Activated T-cell treated with anti-CD3 and anti-CD28 coated beads, Interleukin-2, amount 50 U/mL, for 4 hours (primary cell): Measurements from ENCODE around the gene RIBC2. TPM values are rescaled to one million over a fixed set of nuclear protein-coding genes. Genes with fewer than 3 reads are reported as not detected.
"Not testable (repeated sequence)": the region's sequence is repeated elsewhere in the genome, so short reads cannot be mapped to it uniquely, and the experiment has no call there.

Experiments
- ATAC-seq, 2 donors: fragments of 200-7000 bp; cut with Tn5 transposase; one replicate each; pipeline ENCODE4 v1.10.0; 2021
- DNase-seq: peaks from one replicate; pipeline ENCODE4 v3.0.0-alpha.2; 2020
- H3K27me3 Mint-ChIP-seq: one replicate; pipeline ENCODE4 v1.8.0; 2021; ENCODE audit warnings: low read depth, mixed read lengths
- H3K36me3 Mint-ChIP-seq: one replicate; pipeline ENCODE4 v1.8.0; 2022; ENCODE audit warnings: mixed read lengths; ENCODE audit not compliant: insufficient read depth
- H3K4me1 Mint-ChIP-seq: one replicate; pipeline ENCODE4 v1.8.0; 2021; ENCODE audit warnings: low read depth, mixed read lengths
- H3K4me3 Mint-ChIP-seq: one replicate; pipeline ENCODE4 v1.8.0; 2021; ENCODE audit warnings: mild to moderate bottlenecking, moderate library complexity, mixed read lengths
- H3K9me3 Mint-ChIP-seq: one replicate; pipeline ENCODE4 v1.8.0; 2021; ENCODE audit warnings: mixed read lengths
- total RNA-seq, 3 donors: library from RNA; stranded (reverse); gene quantifications; one replicate each; pipeline ENCODE4 v1.2.1, GENCODE V29; 2021

The RIBC2 gene
- total RNA-seq, 3 donors from 2014 or later, result 1.3 to 3.7 (median 2.5) TPM

- Mint-ChIP-seq H3K36me3 (no peaks in the 10 kb centered on the region), H3K9me3 (peaks cover 3% of the 10 kb centered on the region), H3K27me3 (no peaks in the 10 kb centered on the region), H3K4me3 (no peak overlapping the region), H3K4me1 (peaks cover under 1% of the 10 kb centered on the region)
- no peak for DNase-seq
- ATAC-seq, result no peak
Measured at GRCh38 chr22:45429981-45430775, 16.7 kb downstream of the RIBC2 start.

GRCh38 chr22:45430871-45431270 lies 17.4 kb downstream of the RIBC2 start:
- no peaks in the 10 kb centered on the region for H3K27me3 Mint-ChIP-seq
- peaks cover 7% of the 10 kb centered on the region for H3K4me1 Mint-ChIP-seq
- peaks cover 3% of the 10 kb centered on the region for H3K9me3 Mint-ChIP-seq
- H3K36me3 Mint-ChIP-seq, result no peaks in the 10 kb centered on the region
- H3K4me3 Mint-ChIP-seq, result no peak overlapping the region
- ATAC-seq, result no peak
- no peak for DNase-seq

GRCh38 chr22:45434981-45435380 lies 21.5 kb downstream of the RIBC2 start:
- H3K36me3 Mint-ChIP-seq, result no peaks in the 10 kb centered on the region
- no peak for DNase-seq
- no peak overlapping the region for H3K4me3 Mint-ChIP-seq
- H3K27me3 Mint-ChIP-seq, result no peaks in the 10 kb centered on the region
- ATAC-seq, result no peak
- H3K9me3 Mint-ChIP-seq, result no peaks in the 10 kb centered on the region
- H3K4me1 Mint-ChIP-seq, result peaks cover 9% of the 10 kb centered on the region

- no peaks in the 10 kb centered on the region for H3K27me3 Mint-ChIP-seq
- peaks cover 13% of the 10 kb centered on the region for H3K4me1 Mint-ChIP-seq
- H3K4me3 Mint-ChIP-seq, result no peak overlapping the region
- peak; percentile 76 to 93 for ATAC-seq
- DNase-seq, result peak; percentile 83
- H3K9me3 Mint-ChIP-seq, result no peaks in the 10 kb centered on the region
- no peaks in the 10 kb centered on the region for H3K36me3 Mint-ChIP-seq
Measured at GRCh38 chr22:45435544-45436139, 22.1 kb downstream of the RIBC2 start.

GRCh38 chr22:45436871-45437517 lies 23.5 kb downstream of the RIBC2 start:
- DNase-seq, result peak; percentile 18
- ATAC-seq, H3K36me3 Mint-ChIP-seq, H3K27me3 Mint-ChIP-seq, H3K9me3 Mint-ChIP-seq: not testable (repeated sequence)
- H3K4me1 Mint-ChIP-seq, result peaks cover 20% of the 10 kb centered on the region
- H3K4me3 Mint-ChIP-seq, result peak overlapping the region; percentile 16

- Mint-ChIP-seq H3K4me1 (peaks cover 20% of the 10 kb centered on the region), H3K9me3 (no peaks in the 10 kb centered on the region), H3K36me3 (no peaks in the 10 kb centered on the region), H3K27me3 (peaks cover 2% of the 10 kb centered on the region), H3K4me3 (no peak overlapping the region)
- no peak for DNase-seq
- ATAC-seq, result no peak
Measured at GRCh38 chr22:45438336-45438735, 24.8 kb downstream of the RIBC2 start.

GRCh38 chr22:45440688-45441087 lies 27.2 kb downstream of the RIBC2 start:
- not testable (repeated sequence) for ATAC-seq, H3K9me3 Mint-ChIP-seq, H3K36me3 Mint-ChIP-seq, DNase-seq, H3K27me3 Mint-ChIP-seq
- peaks cover 14% of the 10 kb centered on the region for H3K4me1 Mint-ChIP-seq
- H3K4me3 Mint-ChIP-seq, result peak overlapping the region; percentile 62

GRCh38 chr22:45441138-45441537 lies 27.6 kb downstream of the RIBC2 start:
- no peaks in the 10 kb centered on the region for H3K36me3 Mint-ChIP-seq
- peak; percentile 70 to 76 for ATAC-seq
- DNase-seq, result no peak
- peaks cover 12% of the 10 kb centered on the region for H3K4me1 Mint-ChIP-seq
- peak overlapping the region; percentile 62 for H3K4me3 Mint-ChIP-seq
- no peaks in the 10 kb centered on the region for H3K9me3 Mint-ChIP-seq
- peaks cover 2% of the 10 kb centered on the region for H3K27me3 Mint-ChIP-seq

GRCh38 chr22:45442116-45442515 lies 28.6 kb downstream of the RIBC2 start:
- H3K4me1 Mint-ChIP-seq, result peaks cover 12% of the 10 kb centered on the region
- no peak for ATAC-seq
- DNase-seq, result no peak
- H3K9me3 Mint-ChIP-seq, result no peaks in the 10 kb centered on the region
- peaks cover 2% of the 10 kb centered on the region for H3K27me3 Mint-ChIP-seq
- H3K36me3 Mint-ChIP-seq, result no peaks in the 10 kb centered on the region
- no peak overlapping the region for H3K4me3 Mint-ChIP-seq

- peaks cover 11% of the 10 kb centered on the region for H3K4me1 Mint-ChIP-seq
- peaks cover 2% of the 10 kb centered on the region for H3K27me3 Mint-ChIP-seq
- no peaks in the 10 kb centered on the region for H3K36me3 Mint-ChIP-seq
- no peak for DNase-seq
- H3K4me3 Mint-ChIP-seq, result no peak overlapping the region
- no peaks in the 10 kb centered on the region for H3K9me3 Mint-ChIP-seq
- ATAC-seq, result no peak
Measured at GRCh38 chr22:45444168-45444567, 30.7 kb downstream of the RIBC2 start.

GRCh38 chr22:45445031-45445710 lies 31.7 kb downstream of the RIBC2 start:
- DNase-seq (no peak), ATAC-seq (no peak)
- no peaks in the 10 kb centered on the region for H3K9me3 Mint-ChIP-seq
- H3K4me1 Mint-ChIP-seq, result peaks cover 11% of the 10 kb centered on the region
- H3K27me3 Mint-ChIP-seq, result peaks cover 2% of the 10 kb centered on the region
- no peak overlapping the region for H3K4me3 Mint-ChIP-seq
- no peaks in the 10 kb centered on the region for H3K36me3 Mint-ChIP-seq

- Mint-ChIP-seq H3K9me3 (no peaks in the 10 kb centered on the region), H3K4me1 (peaks cover 1% of the 10 kb centered on the region), H3K4me3 (no peak overlapping the region), H3K36me3 (no peaks in the 10 kb centered on the region), H3K27me3 (peaks cover 1% of the 10 kb centered on the region)
- ATAC-seq (no peak), DNase-seq (no peak)
Measured at GRCh38 chr22:45446216-45446615, 32.7 kb downstream of the RIBC2 start.

GRCh38 chr22:45447596-45447995 lies 34.1 kb downstream of the RIBC2 start:
- H3K36me3 Mint-ChIP-seq, H3K4me3 Mint-ChIP-seq, H3K4me1 Mint-ChIP-seq, ATAC-seq, H3K9me3 Mint-ChIP-seq, H3K27me3 Mint-ChIP-seq, DNase-seq: not testable (repeated sequence)

- peaks cover 7% of the 10 kb centered on the region for H3K27me3 Mint-ChIP-seq
- ATAC-seq (no peak), DNase-seq (no peak)
- H3K36me3 Mint-ChIP-seq, result no peaks in the 10 kb centered on the region
- no peak overlapping the region for H3K4me3 Mint-ChIP-seq
- H3K4me1 Mint-ChIP-seq, result no peaks in the 10 kb centered on the region
- no peaks in the 10 kb centered on the region for H3K9me3 Mint-ChIP-seq
Measured at GRCh38 chr22:45448431-45448830, 34.9 kb downstream of the RIBC2 start.
